ENCODE results near the gene USP35. TPM values are rescaled to one million over a fixed set of nuclear protein-coding genes. Genes with fewer than 3 reads are reported as not detected.

USP35 gene
- polyA plus RNA-seq, 1 of the 3 experiments (the other 2 are of a cell fraction) = 8.4 TPM

- WGBS (ENCODE audit: low lambda C conversion rate) = 89% methylated on average over 14 of the region's 14 CpGs
- Histone ChIP-seq H3K9ac (no peak overlapping the region), H3K4me1 (ENCODE audit: control insufficient read depth in 1 of 2, insufficient read depth in 2 of 2, low read depth in 1 of 2, low read length in 1 of 2) (peaks cover 0 to 7% of the 10 kb centered on the region in 2 experiments; a peak in 1 of 4 replicates), H3K4me2 (no peak overlapping the region), H3K36me3 (replicated peaks in 1 of 2; ENCODE audit: control insufficient read depth in 1 of 2, insufficient read depth in 2 of 2, low read length in 1 of 2) (peaks cover 16 to 74% of the 10 kb centered on the region in 2 experiments), H4K20me1 (ENCODE audit: insufficient read depth) (peaks cover under 1% of the 10 kb centered on the region; the same call in 1 of the 2 replicates), H3K9me2 (no peaks in the 10 kb centered on the region), H3K9me3 (no peaks in the 10 kb centered on the region), H3K27me3 (ENCODE audit: insufficient read depth) (no peaks in the 10 kb centered on the region), H3K79me2 (ENCODE audit: insufficient read depth) (peaks cover 8% of the 10 kb centered on the region; the same call in 1 of the 2 replicates), H3F3A (replicated peaks; ENCODE audit: insufficient read depth) (no peaks in the 10 kb centered on the region), H3K27ac (ENCODE audit: low read depth in 2 of 2, low read length in 1 of 2) (no peak overlapping the region; a peak in 1 of 4 replicates), H3K4me3 (ENCODE audit: low read depth in 2 of 2, low read length in 1 of 2) (no peak overlapping the region), H2AFZ (ENCODE audit: low read depth) (no peak overlapping the region)
- CTCF ChIA-PET = interaction anchor here (2.8 to 4.0 kb wide), 2 partner anchors 10 to 346 kb away, joined by 12 to 13 read pairs; no protein-coding TSS in a partner anchor
- no peak for DNase-seq
- TF ChIP-seq IRF3 (IDR thresholded peaks at IDR 0.05; ENCODE audit: low read depth, low read length) (no peak), FOXJ3 (CRISPR knock-in tag; IDR thresholded peaks at IDR 0.05) (no peak), MAX (IDR thresholded peaks at IDR 0.05; ENCODE audit: low read depth) (no peak), MEF2A (IDR thresholded peaks at IDR 0.05; ENCODE audit: borderline replicate concordance, low read depth) (no peak), NFIC (IDR thresholded peaks at IDR 0.05; ENCODE audit: borderline replicate concordance) (no peak), FOXM1 (IDR thresholded peaks at IDR 0.05; ENCODE audit: low read depth) (no peak), MXI1 (IDR thresholded peaks at IDR 0.05; ENCODE audit: low read depth, low read length) (no peak), SMC3 (IDR thresholded peaks at IDR 0.05; ENCODE audit: low read depth, low read length) (no peak), USF1 (IDR thresholded peaks at IDR 0.05; ENCODE audit: borderline replicate concordance, low read depth) (no peak), RAD21 (IDR thresholded peaks at IDR 0.05; ENCODE audit: low read length) (no peak), RFX5 (IDR thresholded peaks at IDR 0.05; ENCODE audit: low read length) (no peak), GABPA (IDR thresholded peaks at IDR 0.05; ENCODE audit: low read depth) (no peak), TEAD4 (IDR thresholded peaks at IDR 0.05; ENCODE audit: borderline replicate concordance, insufficient read depth) (no peak), YY1 (IDR thresholded peaks at IDR 0.05; ENCODE audit: low read depth) (no peak), RCOR1 (IDR thresholded peaks at IDR 0.05; ENCODE audit: low read length) (no peak), NRF1 (IDR thresholded peaks at IDR 0.05; ENCODE audit: low read depth, low read length) (no peak), REST (IDR thresholded peaks at IDR 0.05; ENCODE audit: low read depth, low read length) (no peak), POLR2AphosphoS5 (IDR thresholded peaks at IDR 0.05; ENCODE audit: low read depth, low read length) (no peak), JUND (IDR thresholded peaks at IDR 0.05) (no peak), TCF12 (IDR thresholded peaks at IDR 0.05) (no peak)
- POLR2A ChIA-PET = no interaction called here
Observed at GRCh38 chr11:78217650-78218541, 29.2 kb downstream of the USP35 start.

All from SK-N-SH (cell line).